Gastrocnemius medialis (tissue), 4 donors: ENCODE data around the gene HK3.

Source experiments
- CTCF ChIP-seq, 5 experiments: fragments of 450-650 bp in 3 of 5; fragments of 200-600 bp in 2 of 5; sonication (generic) in 2 of 5; IDR thresholded peaks in 4 of 5; conservative IDR thresholded peaks in 1 of 5; 1 replicate in 4 of 5; 2 replicates in 1 of 5; pipeline ENCODE4 v1.5.1; 2016 to 2019; ENCODE audit warnings: antibody characterized with exemption in 5 of 5, mild to moderate bottlenecking in 3 of 5, moderate library complexity in 3 of 5
- POLR2A ChIP-seq, 2 donors: fragments of 450-650 bp; IDR thresholded peaks; one replicate each; pipeline ENCODE4 v1.6.1; 2017; ENCODE audit warnings: antibody characterized with exemption in 2 of 2, mild to moderate bottlenecking in 2 of 2, moderate library complexity in 2 of 2

DNA sequence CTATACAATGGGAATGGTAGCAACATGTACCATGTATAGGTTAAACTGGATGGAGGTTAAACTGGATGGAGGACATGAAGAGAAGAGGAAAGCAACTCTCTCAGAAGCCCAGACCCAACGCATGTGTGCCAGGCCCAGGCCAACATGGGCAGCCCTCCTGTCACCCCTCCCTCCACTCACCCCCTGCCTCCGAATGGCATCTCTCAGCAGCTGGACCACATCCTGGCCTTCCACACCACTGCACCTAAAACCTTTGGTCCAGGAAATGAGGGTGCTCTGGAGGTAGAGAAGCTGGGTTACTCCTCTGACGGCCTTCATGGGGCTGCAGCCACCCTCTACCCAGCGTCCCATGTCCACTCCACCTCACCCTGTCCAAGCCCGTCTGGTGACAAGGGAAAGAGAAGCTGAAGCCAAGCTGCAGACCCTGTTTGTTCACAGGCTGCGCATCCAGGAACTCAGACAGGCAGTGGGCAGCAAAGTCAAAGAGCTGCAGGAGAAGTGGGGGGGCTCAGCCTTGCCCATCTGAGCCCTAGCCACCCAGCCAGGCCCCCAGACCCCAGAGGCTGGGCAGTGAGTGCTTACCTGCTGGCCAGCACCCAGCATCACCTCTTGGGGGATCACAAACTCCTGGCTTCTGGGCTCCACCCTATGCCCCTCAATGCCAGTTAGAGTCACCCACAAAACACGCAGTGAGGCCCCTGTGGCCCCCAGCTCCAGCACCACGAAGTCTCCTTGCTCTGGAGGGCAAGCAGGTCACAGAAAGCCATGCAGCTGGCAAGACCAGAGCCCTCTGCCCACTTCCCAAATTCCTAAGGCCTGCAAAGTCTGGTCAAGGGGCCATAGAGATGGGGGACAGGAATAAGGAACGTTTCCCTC is 8.5 kb downstream of the HK3 start:
- TF ChIP-seq CTCF (IDR thresholded peaks at IDR 0.05 in 4 of 5, conservative IDR thresholded peaks at IDR 0.05 in 1 of 5) (no peak), POLR2A (IDR thresholded peaks at IDR 0.05) (no peak)
